HepG2 (cell line): ENCODE measurements around the gene CDCP1. TPM values are rescaled to one million over a fixed set of nuclear protein-coding genes. Genes with fewer than 3 reads are reported as not detected.

ENCODE experiments used
- ATAC-seq: fragments of 200-7000 bp; cut with Tn5 transposase; 3 replicates; pipeline ENCODE4 v1.9.1; 2020; ENCODE audit warnings: mild to moderate bottlenecking, moderate library complexity
- BruUV-seq: library from RNA; stranded (reverse); fragments of 400-500 nt; replicated peaks from 2 replicates; lab custom pipeline; 2021; lab: Mats Ljungman, UMichigan
- CTCF ChIA-PET: fragments of 300-600 bp; formaldehyde crosslinking; extraction: SDS; loops from one replicate; lab custom pipeline; 2021; ENCODE audit warnings: low total read pairs, inconsistent platforms, low intra/inter-chr PET ratio; lab: Yijun Ruan, JAX
- POLR2A ChIA-PET: fragments of 350-600 bp; sonication (Branson Sonifier 250); formaldehyde crosslinking; loops from one replicate; lab custom pipeline; 2020; ENCODE audit warnings: antibody characterized with exemption, inconsistent platforms; lab: Yijun Ruan, JAX
- DNase-seq: peaks from one replicate; pipeline ENCODE4 v3.0.0-alpha.2; 2015; ENCODE audit warnings: low spot score
- FAIRE-seq: peaks from 3 replicates; lab custom pipeline; 2011; peaks lifted over from hg19 to GRCh38; lab: Jason Lieb, UNC
- H2AFZ ChIP-seq: one replicate; pipeline ENCODE4 v1.6.1; 2011; ENCODE audit warnings: low read length, inconsistent platforms
- H3K27ac ChIP-seq: fragments of 300-600 bp; 3 replicates; pipeline ENCODE4 v1.8.0; 2011; ENCODE audit warnings: mixed run types, mild to moderate bottlenecking, mixed read lengths, low read length, inconsistent platforms; ENCODE audit not compliant: insufficient read depth; ENCODE audit errors: extremely low read length
- H3K27me3 ChIP-seq, 2 experiments: fragments of 200-600 bp in 1 of 2; 2 replicates in 1 of 2; 3 replicates in 1 of 2; pipeline versions ENCODE4 v1.6.0 to v1.8.0; 2011; ENCODE audit warnings: low read length in 2 of 2, mild to moderate bottlenecking in 2 of 2, moderate library complexity in 2 of 2, inconsistent platforms in 1 of 2; ENCODE audit not compliant: insufficient read depth in 2 of 2, control insufficient read depth in 1 of 2
- H3K36me3 ChIP-seq, 2 experiments: fragments of 200-600 bp in 1 of 2; replicated peaks in 1 of 2; 2 replicates in 1 of 2; 3 replicates in 1 of 2; pipeline versions ENCODE4 v1.5.1 to v1.8.0; 2011; ENCODE audit warnings: low read length in 2 of 2, inconsistent platforms in 1 of 2; ENCODE audit not compliant: insufficient read depth in 2 of 2, control insufficient read depth in 1 of 2
- H3K4me1 ChIP-seq: 2 replicates; pipeline ENCODE4 v1.5.1; 2012; ENCODE audit warnings: low read length, inconsistent platforms; ENCODE audit not compliant: insufficient read depth
- H3K4me2 ChIP-seq: 2 replicates; pipeline ENCODE4 v1.6.0; 2011; ENCODE audit warnings: low read depth, low read length, inconsistent platforms
- H3K4me3 ChIP-seq, 3 experiments: fragments of 200-600 bp in 1 of 3; sonication (generic), shearing (Covaris generic) in 1 of 3; replicated peaks in 1 of 3; 2 replicates each; pipeline ENCODE4 v1.5.1; 2011 to 2016; ENCODE audit warnings: low read length in 3 of 3, inconsistent platforms in 2 of 3, low read depth in 2 of 3, mild to moderate bottlenecking in 2 of 3, control low read depth in 1 of 3, mixed read lengths in 1 of 3; ENCODE audit not compliant: insufficient read depth in 1 of 3
- H3K79me2 ChIP-seq: one replicate; pipeline ENCODE4 v1.6.1; 2011; ENCODE audit warnings: low read length, inconsistent platforms; ENCODE audit not compliant: insufficient read depth
- H3K9ac ChIP-seq: 2 replicates; pipeline ENCODE4 v1.6.0; 2011; ENCODE audit warnings: mild to moderate bottlenecking, low read depth, low read length, inconsistent platforms; ENCODE audit not compliant: insufficient read depth
- H3K9me3 ChIP-seq: 2 replicates; pipeline ENCODE4 v1.5.1; 2012; ENCODE audit warnings: mild to moderate bottlenecking, low read length
- H4K20me1 ChIP-seq: 2 replicates; pipeline ENCODE4 v1.6.0; 2011; ENCODE audit warnings: inconsistent platforms, mild to moderate bottlenecking, low read length, moderate library complexity; ENCODE audit not compliant: insufficient read depth
- DMAP1 ChIP-seq: IDR thresholded peaks from 2 replicates; pipeline ENCODE4 v1.6.1; 2016
- FOXK1 ChIP-seq: sonication (generic); formaldehyde crosslinking; IDR thresholded peaks from 2 replicates; pipeline ENCODE4 v1.4.0; 2020; ENCODE audit warnings: low read depth, missing genetic modification reagents, borderline replicate concordance
- HINFP ChIP-seq: sonication (generic); formaldehyde crosslinking; IDR thresholded peaks from 2 replicates; pipeline ENCODE4 v1.4.0; 2020; ENCODE audit warnings: low read depth, mild to moderate bottlenecking, missing genetic modification reagents
- LCORL ChIP-seq, 2 experiments: fragments of 450-650 bp in 1 of 2; sonication (generic) in 1 of 2; formaldehyde crosslinking in 1 of 2; IDR thresholded peaks; 2 replicates each; pipeline versions ENCODE4 v1.5.0 to v1.6.1; 2017 to 2020; ENCODE audit warnings: antibody characterized with exemption in 1 of 2, missing genetic modification reagents in 1 of 2
- LRRFIP1 ChIP-seq: sonication (generic); formaldehyde crosslinking; conservative IDR thresholded peaks from 2 replicates; pipeline ENCODE4 v1.4.0; 2020; ENCODE audit warnings: missing genetic modification reagents
- NFE2L1 ChIP-seq: sonication (generic); formaldehyde crosslinking; IDR thresholded peaks from 2 replicates; pipeline ENCODE4 v1.4.0; 2020; ENCODE audit warnings: missing genetic modification reagents, mild to moderate bottlenecking, borderline replicate concordance
- PPARG ChIP-seq: conservative IDR thresholded peaks from 2 replicates; pipeline ENCODE4 v1.6.1; 2016; ENCODE audit warnings: missing biosample characterization, missing genetic modification reagents
- RCOR2 ChIP-seq: IDR thresholded peaks from 2 replicates; pipeline ENCODE4 v1.6.1; 2016; ENCODE audit warnings: missing biosample characterization, missing genetic modification reagents
- ZBTB25 ChIP-seq: IDR thresholded peaks from 2 replicates; pipeline ENCODE4 v1.6.1; 2018; ENCODE audit warnings: missing genetic modification reagents
- ZBTB42 ChIP-seq: sonication (generic); formaldehyde crosslinking; IDR thresholded peaks from 2 replicates; pipeline ENCODE4 v1.5.0; 2020; ENCODE audit warnings: mild to moderate bottlenecking, missing genetic modification reagents
- ZNF33B ChIP-seq: sonication (generic); formaldehyde crosslinking; IDR thresholded peaks from 2 replicates; pipeline ENCODE4 v1.5.1; 2020; ENCODE audit warnings: mild to moderate bottlenecking, missing genetic modification reagents
- ZNF530 ChIP-seq: sonication (generic); formaldehyde crosslinking; IDR thresholded peaks from 2 replicates; pipeline ENCODE4 v1.5.0; 2020; ENCODE audit warnings: low read depth, mild to moderate bottlenecking, missing genetic modification reagents
- ZNF746 ChIP-seq: sonication (generic); formaldehyde crosslinking; IDR thresholded peaks from 2 replicates; pipeline ENCODE4 v1.8.0; 2022; ENCODE audit warnings: mild to moderate bottlenecking, missing genetic modification reagents
- ZNF777 ChIP-seq: sonication (generic); formaldehyde crosslinking; IDR thresholded peaks from 2 replicates; pipeline ENCODE4 v1.4.0; 2020; ENCODE audit warnings: missing genetic modification reagents
- ZNF878 ChIP-seq: sonication (generic); formaldehyde crosslinking; IDR thresholded peaks from 2 replicates; pipeline ENCODE4 v1.8.1; 2023; ENCODE audit warnings: mild to moderate bottlenecking, missing genetic modification reagents, moderate library complexity
- WGBS: methylation state at CpG from one replicate; pipeline ENCODE4 v1.1.6; 2017; ENCODE audit warnings: low lambda C conversion rate; 5-methylcytosine and 5-hydroxymethylcytosine counted together
- in situ Hi-C: cut with HindIII; loops from 2 replicates; pipeline ENCODE4 v1.10.0; 2017; ENCODE audit warnings: low pct_unique_long_range_greater_than_20kb; ENCODE audit not compliant: extremely low pct_ligation_motif_present
- intact Hi-C: fragments of 100-400 bp; cut with micrococcal nuclease; formaldehyde crosslinking; loops from one replicate; pipeline ENCODE4 v1.10.0; 2022; ENCODE audit not compliant: unreplicated experiment
- polyA plus RNA-seq, 8 experiments: library from polyadenylated mRNA; depleted of rRNA in 3 of 8; stranded (reverse) in 7 of 8; unstranded in 1 of 8; fragments of >200 nt; fragmentation: Illumina TruSeq in 4 of 8; extraction: Trizol in 4 of 8; gene quantifications; 2 replicates each; pipeline versions ENCODE4 v1.2.1 to v1.2.3, GENCODE V29; 2011 to 2016; ENCODE audit warnings: low read depth in 4 of 8, missing spikeins in 1 of 8, mixed read lengths in 1 of 8; ENCODE audit not compliant: insufficient read depth in 1 of 8
- total RNA-seq, 5 experiments: library from RNA; depleted of rRNA; stranded (reverse); fragments of >200 nt; fragmentation: Illumina TruSeq; extraction: Trizol; gene quantifications; 2 replicates each; pipeline ENCODE4 v1.2.3, GENCODE V29; 2016; ENCODE audit warnings: low read depth in 1 of 5

Gene CDCP1
- total and polyA plus RNA-seq, 2 of the 13 experiments (the other 11 are each of a cell fraction or from before 2014, with no cell fraction given): 0.11 to 0.18 TPM

- no peaks in the 10 kb centered on the region for H3K27me3 ChIP-seq
- POLR2A ChIA-PET: no interaction called here
- H3K4me3 ChIP-seq: no peak overlapping the region
- no peaks in the 10 kb centered on the region for H3K9me3 ChIP-seq
- H3K27ac ChIP-seq: no peak overlapping the region
- peaks cover 36% of the 10 kb centered on the region for H3K4me1 ChIP-seq
- no peak overlapping the region for H3K9ac ChIP-seq
- H3K36me3 ChIP-seq: no peaks in the 10 kb centered on the region
- TF ChIP-seq LRRFIP1 (CRISPR knock-in tag): no peak
- TF ChIP-seq NFE2L1 (CRISPR knock-in tag): no peak
- no peak for TF ChIP-seq ZNF530 (CRISPR knock-in tag)
- TF ChIP-seq ZBTB42: no peak
- no peak for TF ChIP-seq FOXK1 (CRISPR knock-in tag)
- WGBS: 48% methylated on average over 2 of the region's 2 CpGs
- H3K79me2 ChIP-seq: no peaks in the 10 kb centered on the region
- H2AFZ ChIP-seq: no peak overlapping the region
- H4K20me1 ChIP-seq: no peaks in the 10 kb centered on the region
- intact Hi-C loops: no loop called here
- no peak for DNase-seq
- BruUV-seq: no TSS peak
- no peak for ATAC-seq
- in situ Hi-C loops: no loop called here
- no peak overlapping the region for H3K4me2 ChIP-seq
- CTCF ChIA-PET: no interaction called here
- no peak for FAIRE-seq
Observed at GRCh38 chr3:45118615-45119071, 27.5 kb downstream of the CDCP1 start.

GRCh38 chr3:45116350-45116749 is 29.8 kb downstream of the CDCP1 start:
- peaks cover 0 to 1% of the 10 kb centered on the region in 2 experiments; a peak in 1 of 5 replicates for H3K27me3 ChIP-seq
- H3K4me3 ChIP-seq: no peak overlapping the region
- ATAC-seq (no peak), FAIRE-seq (no peak), DNase-seq (no peak)
- intact Hi-C loops (no loop called here), in situ Hi-C loops (no loop called here)
- 34% methylated on average over 4 of the region's 4 CpGs for WGBS
- CTCF ChIA-PET: no interaction called here
- no peak overlapping the region for H3K27ac ChIP-seq
- H3K9me3 ChIP-seq: no peaks in the 10 kb centered on the region
- no peaks in the 10 kb centered on the region for H3K79me2 ChIP-seq
- H3K4me2 ChIP-seq: no peak overlapping the region
- no peaks in the 10 kb centered on the region for H3K36me3 ChIP-seq
- no peaks in the 10 kb centered on the region for H4K20me1 ChIP-seq
- no peak overlapping the region for H3K9ac ChIP-seq
- POLR2A ChIA-PET: no interaction called here
- peaks cover 28% of the 10 kb centered on the region for H3K4me1 ChIP-seq
- no TSS peak for BruUV-seq
- no peak overlapping the region for H2AFZ ChIP-seq
- TF ChIP-seq ZNF33B (CRISPR knock-in tag) (no peak), ZBTB25 (CRISPR knock-in tag) (no peak), ZNF746 (CRISPR knock-in tag) (no peak), ZNF878 (CRISPR knock-in tag) (no peak), LCORL (IDR thresholded peaks at IDR 0.05) (no peak), LCORL (CRISPR knock-in tag; IDR thresholded peaks at IDR 0.05) (no peak), RCOR2 (CRISPR knock-in tag) (no peak), DMAP1 (CRISPR knock-in tag) (no peak), HINFP (no peak), PPARG (CRISPR knock-in tag) (no peak), ZNF777 (CRISPR knock-in tag) (no peak)
